Caco-2 (cell line): ENCODE data around the gene LIM2. TPM values are rescaled to one million over a fixed set of nuclear protein-coding genes. Genes with fewer than 3 reads are reported as not detected.

ENCODE experiments used
- BruUV-seq: library from RNA; stranded (reverse); fragments of 400-500 nt; replicated peaks from 2 replicates; lab custom pipeline; 2021; lab: Mats Ljungman, UMichigan
- CTCF ChIA-PET: fragments of 300-600 bp; sonication (Branson Sonifier 250); formaldehyde crosslinking; loops from one replicate; lab custom pipeline; 2022; ENCODE audit warnings: antibody characterized with exemption; lab: Charles Lee
- POLR2A ChIA-PET: fragments of 300-600 bp; sonication (Branson Sonifier 250); formaldehyde crosslinking; loops from one replicate; lab custom pipeline; 2022; ENCODE audit warnings: antibody characterized with exemption; lab: Charles Lee
- DNase-seq, 2 experiments: peaks; one replicate each; pipeline versions ENCODE4 v3.0.0 to v3.0.0-alpha.2; 2020 to 2022
- H3K27me3 ChIP-seq: replicated peaks from 2 replicates; pipeline ENCODE4 v1.6.0; 2011; ENCODE audit warnings: low read length; ENCODE audit not compliant: control insufficient read depth, insufficient read depth
- H3K36me3 ChIP-seq: 2 replicates; pipeline ENCODE4 v1.5.1; 2011; ENCODE audit warnings: low read length; ENCODE audit not compliant: control insufficient read depth, insufficient read depth
- H3K4me1 ChIP-seq: fragments of 250-450 bp; sonication (Bioruptor Pico); 2 replicates; pipeline ENCODE4 v1.5.1; 2020; ENCODE audit warnings: mild to moderate bottlenecking
- H3K4me3 ChIP-seq: 2 replicates; pipeline ENCODE4 v1.5.1; 2011; ENCODE audit warnings: low read depth, mild to moderate bottlenecking, control low read depth, low read length
- H3K9me3 ChIP-seq: fragments of 250-450 bp; sonication (Bioruptor Pico); 2 replicates; pipeline ENCODE4 v1.5.1; 2020; ENCODE audit warnings: mild to moderate bottlenecking, moderate library complexity
- H3K27ac Mint-ChIP-seq: one replicate; pipeline ENCODE4 v1.8.0; 2022; ENCODE audit warnings: mixed read lengths; ENCODE audit not compliant: unreplicated experiment
- H3K27me3 Mint-ChIP-seq: one replicate; pipeline ENCODE4 v1.8.0; 2022; ENCODE audit warnings: mixed read lengths; ENCODE audit not compliant: insufficient read depth, unreplicated experiment
- H3K36me3 Mint-ChIP-seq: one replicate; pipeline ENCODE4 v1.8.0; 2022; ENCODE audit warnings: mild to moderate bottlenecking, mixed read lengths; ENCODE audit not compliant: insufficient read depth, unreplicated experiment
- H3K4me1 Mint-ChIP-seq: one replicate; pipeline ENCODE4 v1.8.0; 2022; ENCODE audit warnings: low read depth, mixed read lengths; ENCODE audit not compliant: unreplicated experiment
- H3K4me3 Mint-ChIP-seq: one replicate; pipeline ENCODE4 v1.8.0; 2022; ENCODE audit warnings: mild to moderate bottlenecking, moderate library complexity, mixed read lengths; ENCODE audit not compliant: unreplicated experiment
- H3K9me3 Mint-ChIP-seq: one replicate; pipeline ENCODE4 v1.8.0; 2022; ENCODE audit warnings: mixed read lengths; ENCODE audit not compliant: unreplicated experiment
- intact Hi-C: fragments of 100-400 bp; cut with micrococcal nuclease; formaldehyde crosslinking; loops from one replicate; pipeline ENCODE4 v1.10.0; 2022; ENCODE audit not compliant: unreplicated experiment
- total RNA-seq: library from RNA; stranded (reverse); gene quantifications from 2 replicates; pipeline ENCODE4 v1.2.3, GENCODE V29; 2022
- TF ChIP-seq, protein P1 (sequence below), 2 experiments: fragments of 200-600 bp in 1 of 2; IDR thresholded peaks; 1 replicate in 1 of 2; 2 replicates in 1 of 2; pipeline versions ENCODE4 v1.5.1 to v1.8.0; 2011 to 2022; ENCODE audit warnings: antibody characterized with exemption in 1 of 2, control low read depth in 1 of 2, inconsistent platforms in 1 of 2, low read depth in 1 of 2, low read length in 1 of 2, mild to moderate bottlenecking in 1 of 2, moderate library complexity in 1 of 2; ENCODE audit not compliant: insufficient read depth in 1 of 2, severe bottlenecking in 1 of 2, unreplicated experiment in 1 of 2

The LIM2 gene
- total RNA-seq, 1 experiment from 2014 or later, result not detected

DNA sequence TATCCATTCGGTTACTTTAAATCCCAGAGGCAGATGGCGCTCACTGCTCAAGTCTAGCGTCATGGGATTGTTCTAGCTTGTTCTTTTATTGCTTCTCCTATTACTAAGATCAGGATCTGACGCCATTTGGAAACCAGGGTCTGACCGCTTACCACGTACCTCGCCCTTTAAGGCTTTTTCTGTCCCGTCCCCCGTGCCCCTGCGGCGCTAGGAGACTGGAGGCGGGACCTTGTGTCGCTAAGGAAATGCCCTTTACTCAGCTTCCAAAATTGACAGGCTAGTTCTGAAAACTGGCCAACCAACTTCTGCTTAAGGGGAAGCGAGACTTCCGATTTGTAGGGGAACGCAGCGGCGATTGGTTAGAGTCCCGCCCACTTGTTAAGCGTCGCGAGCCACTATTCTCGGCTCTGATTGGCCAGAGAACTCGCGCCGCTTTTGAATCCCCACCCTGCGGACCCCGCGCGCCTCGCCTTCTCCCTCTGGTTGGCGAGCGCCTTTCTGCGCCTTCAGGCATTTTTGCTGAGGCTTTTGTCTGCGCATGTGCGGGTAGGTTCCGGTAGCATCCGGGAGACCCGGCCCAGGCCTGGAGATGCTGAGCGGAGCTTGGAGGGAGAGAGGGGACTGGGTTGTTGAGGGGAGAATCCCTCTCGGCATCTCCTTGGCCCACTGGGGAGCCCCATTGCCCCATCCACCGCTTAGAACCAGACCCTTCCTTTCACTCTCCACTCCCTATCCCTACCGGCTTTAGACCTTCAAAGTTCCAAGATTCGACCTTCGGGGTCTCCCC, 6.5 kb upstream of the LIM2 start:
- TF ChIP-seq, protein P1, sequence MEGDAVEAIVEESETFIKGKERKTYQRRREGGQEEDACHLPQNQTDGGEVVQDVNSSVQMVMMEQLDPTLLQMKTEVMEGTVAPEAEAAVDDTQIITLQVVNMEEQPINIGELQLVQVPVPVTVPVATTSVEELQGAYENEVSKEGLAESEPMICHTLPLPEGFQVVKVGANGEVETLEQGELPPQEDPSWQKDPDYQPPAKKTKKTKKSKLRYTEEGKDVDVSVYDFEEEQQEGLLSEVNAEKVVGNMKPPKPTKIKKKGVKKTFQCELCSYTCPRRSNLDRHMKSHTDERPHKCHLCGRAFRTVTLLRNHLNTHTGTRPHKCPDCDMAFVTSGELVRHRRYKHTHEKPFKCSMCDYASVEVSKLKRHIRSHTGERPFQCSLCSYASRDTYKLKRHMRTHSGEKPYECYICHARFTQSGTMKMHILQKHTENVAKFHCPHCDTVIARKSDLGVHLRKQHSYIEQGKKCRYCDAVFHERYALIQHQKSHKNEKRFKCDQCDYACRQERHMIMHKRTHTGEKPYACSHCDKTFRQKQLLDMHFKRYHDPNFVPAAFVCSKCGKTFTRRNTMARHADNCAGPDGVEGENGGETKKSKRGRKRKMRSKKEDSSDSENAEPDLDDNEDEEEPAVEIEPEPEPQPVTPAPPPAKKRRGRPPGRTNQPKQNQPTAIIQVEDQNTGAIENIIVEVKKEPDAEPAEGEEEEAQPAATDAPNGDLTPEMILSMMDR (IDR thresholded peaks at IDR 0.05; ENCODE audit: insufficient read depth in 1 of 2, low read depth in 1 of 2, low read length in 1 of 2, severe bottlenecking in 1 of 2, unreplicated experiment in 1 of 2), result peak in 1 of 2 experiments; percentile 1
- POLR2A ChIA-PET, result interaction anchor here (1.0 to 2.6 kb wide), 5 partner anchors 26 to 55 kb away, joined by 4 to 22 read pairs (median 15); partner anchors contain the start of gene ETFB
- H3K9me3 Mint-ChIP-seq, result no peaks in the 10 kb centered on the region

GRCh38 chr19:51392701-51393100, 4.9 kb upstream of the LIM2 start:
- no peak overlapping the region for H3K4me3 Mint-ChIP-seq
- intact Hi-C loops, result no loop called here
- H3K27me3 ChIP-seq, result no peaks in the 10 kb centered on the region
- TF ChIP-seq, protein P1 (IDR thresholded peaks at IDR 0.05; ENCODE audit: insufficient read depth in 1 of 2, low read depth in 1 of 2, low read length in 1 of 2, severe bottlenecking in 1 of 2, unreplicated experiment in 1 of 2), result no peak
- no peaks in the 10 kb centered on the region for H3K36me3 ChIP-seq
- DNase-seq, result no peak
- ChIA-PET CTCF (no interaction called here), POLR2A (no interaction called here)
- peaks cover 11% of the 10 kb centered on the region for H3K36me3 Mint-ChIP-seq
- no peaks in the 10 kb centered on the region for H3K9me3 ChIP-seq
- no peak overlapping the region for H3K27ac Mint-ChIP-seq
- no peaks in the 10 kb centered on the region for H3K27me3 Mint-ChIP-seq
- no peak overlapping the region for H3K4me3 ChIP-seq
- peaks cover 6% of the 10 kb centered on the region for H3K4me1 Mint-ChIP-seq
- BruUV-seq, result no TSS peak
- no peaks in the 10 kb centered on the region for H3K9me3 Mint-ChIP-seq
- 0 out of 2 replicates have a peak, but pooled peaks cover 3% of the 10 kb centered on the region for H3K4me1 ChIP-seq

More for the DNA sequence above, 6.5 kb upstream of the LIM2 start:
- H3K27ac Mint-ChIP-seq, result peak overlapping the region; percentile 87
- DNase-seq, result peak; percentile 97 to 98
- Histone ChIP-seq H3K9me3 (no peaks in the 10 kb centered on the region), H3K36me3 (no peaks in the 10 kb centered on the region), H3K27me3 (no peaks in the 10 kb centered on the region), H3K4me3 (peak overlapping the region; percentile 74), H3K4me1 (0 out of 2 replicates have a peak, but pooled peaks cover 3% of the 10 kb centered on the region)
- H3K4me3 Mint-ChIP-seq, result peak overlapping the region; percentile 93
- peaks cover 6% of the 10 kb centered on the region for H3K4me1 Mint-ChIP-seq
- intact Hi-C loops, result loop anchor here (1.0 kb wide), 2 partner anchors 27 to 55 kb away; no protein-coding TSS in a partner anchor
- peaks cover 11% of the 10 kb centered on the region for H3K36me3 Mint-ChIP-seq
- CTCF ChIA-PET, result interaction anchor here (0.7 to 1.5 kb wide), 6 partner anchors 9 to 263 kb away, joined by 3 to 7 read pairs (median 4); no protein-coding TSS in a partner anchor
- H3K27me3 Mint-ChIP-seq, result no peaks in the 10 kb centered on the region
- BruUV-seq, result no TSS peak

GRCh38 chr19:51391073-51391611, 3.4 kb upstream of the LIM2 start:
- H3K4me1 Mint-ChIP-seq, result peaks cover 6% of the 10 kb centered on the region
- no peaks in the 10 kb centered on the region for H3K27me3 ChIP-seq
- no peaks in the 10 kb centered on the region for H3K9me3 ChIP-seq
- no peaks in the 10 kb centered on the region for H3K9me3 Mint-ChIP-seq
- ChIA-PET CTCF (no interaction called here), POLR2A (no interaction called here)
- H3K4me3 ChIP-seq, result no peak overlapping the region
- intact Hi-C loops, result no loop called here
- H3K4me1 ChIP-seq, result 0 out of 2 replicates have a peak, but pooled peaks cover 3% of the 10 kb centered on the region
- no peaks in the 10 kb centered on the region for H3K36me3 ChIP-seq
- DNase-seq, result no peak
- peaks cover 11% of the 10 kb centered on the region for H3K36me3 Mint-ChIP-seq
- H3K27ac Mint-ChIP-seq, result no peak overlapping the region
- no TSS peak for BruUV-seq
- H3K4me3 Mint-ChIP-seq, result no peak overlapping the region
- TF ChIP-seq, protein P1 (IDR thresholded peaks at IDR 0.05; ENCODE audit: insufficient read depth in 1 of 2, low read depth in 1 of 2, low read length in 1 of 2, severe bottlenecking in 1 of 2, unreplicated experiment in 1 of 2), result no peak
- no peaks in the 10 kb centered on the region for H3K27me3 Mint-ChIP-seq
